Measurements from ENCODE around the gene SH3BGR.
"Not testable (repeated sequence)": the region's sequence is repeated elsewhere in the genome, so short reads cannot be mapped to it uniquely, and the experiment has no call there.

Gene SH3BGR

GRCh38 chr21:39515684-39516472 lies 64.1 kb downstream of the SH3BGR start:
- DNase-seq (ENCODE audit: low read depth in 2 of 2): no peak

GRCh38 chr21:39518055-39518846 lies 66.5 kb downstream of the SH3BGR start:
- DNase-seq (ENCODE audit: low read depth in 2 of 2): peak in 1 of 2 donors; percentile 15

GRCh38 chr21:39518847-39519210 lies 67.1 kb downstream of the SH3BGR start:
- no peak for DNase-seq (ENCODE audit: low read depth in 2 of 2)

DNA sequence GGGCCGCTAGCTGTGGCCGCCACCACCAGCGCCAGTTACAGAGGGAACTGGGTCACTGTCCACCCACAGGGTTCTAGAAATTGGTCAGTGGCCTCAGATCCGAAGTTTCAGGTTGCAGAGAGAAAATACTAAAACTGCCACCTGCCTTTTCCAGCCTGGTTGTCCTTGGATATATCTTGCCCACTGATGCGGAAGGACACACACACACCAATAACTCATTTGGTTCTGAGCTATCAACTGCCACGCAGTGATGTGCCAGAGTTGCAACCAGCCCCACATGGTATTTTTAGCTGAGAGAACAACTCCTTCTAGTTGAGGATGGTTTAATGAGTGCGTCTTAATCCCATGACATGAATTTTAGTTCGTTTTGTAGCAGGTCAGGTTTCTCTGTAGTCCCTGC lies 68.1 kb downstream of the SH3BGR start:
- no peak for DNase-seq (ENCODE audit: low read depth in 2 of 2)

GRCh38 chr21:39523399-39523798 lies 71.6 kb downstream of the SH3BGR start:
- DNase-seq (ENCODE audit: low read depth in 2 of 2): no peak

- DNase-seq (ENCODE audit: low read depth in 2 of 2): no peak
These were observed 72.1 kb downstream of the SH3BGR start for GRCh38 chr21:39523915-39524314.

DNA sequence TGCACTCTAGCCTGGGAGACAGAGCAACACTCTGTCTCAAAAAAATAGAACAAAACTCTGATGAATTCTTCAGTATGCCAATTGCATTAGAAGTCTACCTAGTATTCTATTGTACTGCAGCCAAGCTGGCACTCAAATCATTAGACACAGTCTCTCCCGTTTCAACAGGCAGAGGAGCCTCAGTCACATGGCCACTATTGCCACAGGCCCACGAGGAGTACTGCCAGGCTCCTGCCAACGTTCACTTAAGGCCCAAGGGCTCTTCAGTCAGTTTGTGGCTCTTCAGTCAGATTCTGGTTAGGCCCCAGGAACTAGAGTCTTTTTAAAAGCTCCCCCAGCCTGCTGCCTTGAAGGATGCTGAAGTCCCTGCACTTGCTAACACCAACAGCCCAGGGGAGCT lies 73.4 kb downstream of the SH3BGR start:
- DNase-seq (ENCODE audit: low read depth in 2 of 2): no peak

- DNase-seq (ENCODE audit: low read depth in 2 of 2): no peak
These were observed 73.8 kb downstream of the SH3BGR start for GRCh38 chr21:39525601-39526000.

- DNase-seq (ENCODE audit: low read depth in 2 of 2): no peak
These were observed 75.4 kb downstream of the SH3BGR start for GRCh38 chr21:39527067-39527595.

- DNase-seq (ENCODE audit: low read depth in 2 of 2): no peak
These were observed 76.1 kb downstream of the SH3BGR start for GRCh38 chr21:39527664-39528381.

DNA sequence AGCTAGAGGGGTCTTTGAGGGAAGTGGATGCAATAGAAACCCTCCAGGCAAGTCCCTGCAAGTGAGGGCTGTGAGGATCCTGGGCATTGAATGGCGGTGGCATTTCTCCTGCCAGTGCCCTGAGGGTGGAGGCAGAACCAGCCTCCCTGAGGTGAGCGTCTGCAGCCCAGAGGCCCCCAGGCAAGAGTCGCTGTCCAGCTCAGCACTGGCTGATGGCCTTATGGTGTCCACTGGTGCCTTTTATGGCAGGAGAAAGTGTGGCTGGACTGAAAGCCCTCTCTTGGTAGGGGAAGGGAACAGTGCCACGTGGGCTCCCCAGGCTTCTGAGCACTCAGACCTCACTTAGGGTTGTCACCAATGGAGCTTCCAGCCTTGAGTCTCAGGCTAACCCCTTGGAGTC lies 77.3 kb downstream of the SH3BGR start:
- DNase-seq (ENCODE audit: low read depth in 2 of 2): no peak

DNA sequence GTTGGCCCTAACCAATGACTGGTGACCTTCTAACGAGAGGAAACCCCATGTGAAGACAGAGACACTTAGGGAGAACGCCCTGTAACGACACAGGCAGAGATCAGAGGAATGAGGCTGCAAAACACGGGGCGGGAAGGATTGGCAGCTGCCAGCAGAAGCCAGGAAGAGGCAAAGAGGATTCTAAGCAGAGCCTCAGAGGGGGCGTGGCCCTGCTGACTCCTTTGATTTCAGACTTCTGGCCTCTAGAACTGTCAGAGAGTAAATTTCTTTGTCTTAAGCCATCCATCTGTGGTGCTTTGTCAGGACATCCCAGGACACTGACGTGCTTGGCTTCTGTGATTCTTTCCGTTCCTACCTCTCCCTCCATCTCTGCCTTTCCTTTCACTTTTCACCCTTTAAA lies 79.3 kb downstream of the SH3BGR start:
- no peak for DNase-seq (ENCODE audit: low read depth in 2 of 2)

DNA sequence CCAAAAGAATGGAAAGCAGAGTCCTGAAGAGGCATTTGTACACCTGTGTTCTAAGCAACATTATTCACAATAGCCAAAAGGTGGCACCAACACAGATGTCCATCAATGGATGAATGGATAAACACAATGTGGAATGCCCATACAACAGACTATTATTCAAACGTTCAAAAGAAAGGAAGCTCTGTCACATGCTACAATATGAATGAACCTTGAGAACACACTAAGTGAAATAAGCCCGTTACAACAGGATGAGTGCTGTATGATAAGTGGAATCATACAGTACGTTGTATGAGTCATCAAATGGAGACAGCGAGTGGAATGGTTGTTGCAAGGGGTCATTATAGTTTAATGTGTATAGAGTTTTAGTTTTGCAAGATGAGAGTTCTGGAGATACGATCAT lies 80.1 kb downstream of the SH3BGR start:
- DNase-seq (ENCODE audit: low read depth in 2 of 2): no peak

- DNase-seq (ENCODE audit: low read depth in 2 of 2): no peak
These were observed 82.0 kb downstream of the SH3BGR start for GRCh38 chr21:39533545-39534380.

GRCh38 chr21:39535646-39536437 lies 84.1 kb downstream of the SH3BGR start:
- no peak for DNase-seq (ENCODE audit: low read depth in 2 of 2)

GRCh38 chr21:39536835-39537234 lies 85.1 kb downstream of the SH3BGR start:
- no peak for DNase-seq (ENCODE audit: low read depth in 2 of 2)

DNA sequence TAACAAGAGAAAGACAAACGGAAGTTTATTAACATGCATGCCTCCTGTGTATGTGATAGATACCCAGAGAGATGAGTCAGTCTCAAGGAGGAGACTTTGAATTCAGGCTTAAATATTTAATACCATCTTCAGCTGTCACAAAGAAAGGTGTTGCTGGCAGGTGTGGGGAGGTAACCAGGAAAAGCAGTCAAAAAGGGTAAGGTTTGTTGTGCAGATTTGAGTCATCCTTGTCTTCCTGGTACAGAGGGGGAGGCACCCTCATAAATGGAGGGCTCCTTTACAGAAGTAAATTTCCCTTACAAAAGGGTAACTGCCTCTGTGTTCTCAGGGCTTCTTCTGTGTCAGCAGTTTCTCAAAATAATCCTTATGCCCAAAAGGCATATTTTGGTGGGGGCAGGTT lies 85.8 kb downstream of the SH3BGR start:
- no peak for DNase-seq (ENCODE audit: low read depth in 2 of 2)

- no peak for DNase-seq (ENCODE audit: low read depth in 2 of 2)
These were observed 86.8 kb downstream of the SH3BGR start for GRCh38 chr21:39538453-39539042.

DNA sequence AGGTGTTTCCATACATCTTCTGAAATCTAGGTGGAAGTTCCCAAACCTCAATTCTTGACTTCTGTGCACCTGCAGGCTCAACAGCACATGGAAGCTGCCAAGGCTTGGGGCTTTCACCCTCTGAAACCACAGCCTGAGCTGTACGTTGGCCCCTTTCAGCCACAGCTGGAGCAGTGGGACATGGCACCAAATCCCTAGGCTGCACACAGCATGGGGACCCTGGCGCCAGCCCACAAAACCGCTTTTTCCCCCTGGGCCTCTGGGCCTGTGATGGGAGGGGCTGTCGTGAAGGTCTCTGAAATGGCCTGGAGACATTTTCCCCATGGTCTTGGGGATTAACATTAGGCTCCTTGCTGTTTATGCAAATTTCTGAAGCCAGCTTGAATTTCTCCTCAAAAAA lies 88.6 kb downstream of the SH3BGR start:
- not testable (repeated sequence) for DNase-seq (ENCODE audit: low read depth in 2 of 2)

- no peak for DNase-seq (ENCODE audit: low read depth in 2 of 2)
These were observed 91.0 kb downstream of the SH3BGR start for GRCh38 chr21:39542736-39543135.
